ENCODE measurements around the gene STK17A.

STK17A gene

GRCh38 chr7:43582503-43583423, at the start of gene STK17A:
Gene STK17A (plus strand): TSS chr7:43583108. CDS start chr7:43583244, 136 bp downstream.
- TF ChIP-seq HDGF (IDR thresholded peaks at IDR 0.05; ENCODE audit: borderline replicate concordance) (no peak), SP1 (IDR thresholded peaks at IDR 0.05) (peak; percentile 99), FOXA1 (IDR thresholded peaks at IDR 0.05) (no peak)
- POLR2A ChIA-PET = interaction anchor here (0.6 to 1.8 kb wide), 24 partner anchors 8 to 261 kb away, joined by 3 to 14 read pairs (median 4); partner anchors contain the start of genes BLVRA and COA1
- DNase-seq (ENCODE audit: extremely low spot score) = peak; percentile 94
- CTCF ChIA-PET = interaction anchor here (0.6 to 4.6 kb wide), 35 partner anchors 10 to 256 kb away, joined by 3 to 60 read pairs (median 4); partner anchors contain the start of gene COA1

- CTCF ChIA-PET = no interaction called here
- DNase-seq (ENCODE audit: extremely low spot score) = no peak
- POLR2A ChIA-PET = no interaction called here
- TF ChIP-seq BHLHE40 (IDR thresholded peaks at IDR 0.05; ENCODE audit: borderline replicate concordance) = no peak
- no peak for TF ChIP-seq ELF4 (IDR thresholded peaks at IDR 0.05)
- TF ChIP-seq FOXK2 (IDR thresholded peaks at IDR 0.05) = no peak
- TF ChIP-seq LEF1 (IDR thresholded peaks at IDR 0.05; ENCODE audit: borderline replicate concordance) = no peak
- TF ChIP-seq L3MBTL2 (conservative IDR thresholded peaks at IDR 0.05) = no peak
- no peak for TF ChIP-seq SP1 (IDR thresholded peaks at IDR 0.05)
- TF ChIP-seq HDGF (IDR thresholded peaks at IDR 0.05; ENCODE audit: borderline replicate concordance) = no peak
- no peak for TF ChIP-seq NFRKB (IDR thresholded peaks at IDR 0.05)
- no peak for TF ChIP-seq SUZ12 (IDR thresholded peaks at IDR 0.05)
- TF ChIP-seq TARDBP (IDR thresholded peaks at IDR 0.05) = no peak
- no peak for TF ChIP-seq ZNF384 (IDR thresholded peaks at IDR 0.05)
- TF ChIP-seq FOXA1 (IDR thresholded peaks at IDR 0.05) = no peak
- TF ChIP-seq ARNT (IDR thresholded peaks at IDR 0.05) = no peak
- no peak for TF ChIP-seq FOXM1 (IDR thresholded peaks at IDR 0.05; ENCODE audit: borderline replicate concordance)
- TF ChIP-seq PKNOX1 (IDR thresholded peaks at IDR 0.05) = no peak
These were observed 49.0 kb upstream of the STK17A start for GRCh38 chr7:43533801-43534479.

GRCh38 chr7:43535031-43535451, 47.9 kb upstream of the STK17A start:
- DNase-seq (ENCODE audit: extremely low spot score) = no peak

GRCh38 chr7:43535810-43536585, 46.9 kb upstream of the STK17A start:
- TF ChIP-seq FOXM1 (IDR thresholded peaks at IDR 0.05; ENCODE audit: borderline replicate concordance) (no peak), BHLHE40 (IDR thresholded peaks at IDR 0.05; ENCODE audit: borderline replicate concordance) (no peak), ZNF384 (IDR thresholded peaks at IDR 0.05) (no peak), ELF4 (IDR thresholded peaks at IDR 0.05) (no peak)
- CTCF ChIA-PET = no interaction called here
- POLR2A ChIA-PET = no interaction called here
- no peak for DNase-seq (ENCODE audit: extremely low spot score)

More at GRCh38 chr7:43535031-43535451, 47.9 kb upstream of the STK17A start:
- POLR2A ChIA-PET = no interaction called here
- CTCF ChIA-PET = no interaction called here
- no peak for TF ChIP-seq FOXK2 (IDR thresholded peaks at IDR 0.05)

GRCh38 chr7:43536773-43537172, 46.1 kb upstream of the STK17A start:
- no peak for DNase-seq (ENCODE audit: extremely low spot score)
- TF ChIP-seq SUZ12 (IDR thresholded peaks at IDR 0.05) = no peak
- ChIA-PET POLR2A (no interaction called here), CTCF (interaction anchor here (0.6 kb wide), 1 partner anchor 38 kb away, joined by 3 read pairs; no protein-coding TSS in a partner anchor)

- TF ChIP-seq PKNOX1 (IDR thresholded peaks at IDR 0.05) (no peak), SUZ12 (IDR thresholded peaks at IDR 0.05) (no peak), ZNF384 (IDR thresholded peaks at IDR 0.05) (no peak), LEF1 (IDR thresholded peaks at IDR 0.05; ENCODE audit: borderline replicate concordance) (no peak), ELF4 (IDR thresholded peaks at IDR 0.05) (no peak), CTBP1 (IDR thresholded peaks at IDR 0.05; ENCODE audit: borderline replicate concordance) (no peak), HDGF (IDR thresholded peaks at IDR 0.05; ENCODE audit: borderline replicate concordance) (no peak), NFRKB (IDR thresholded peaks at IDR 0.05) (no peak), SP1 (IDR thresholded peaks at IDR 0.05) (no peak), L3MBTL2 (conservative IDR thresholded peaks at IDR 0.05) (no peak), ARNT (IDR thresholded peaks at IDR 0.05) (no peak), TARDBP (IDR thresholded peaks at IDR 0.05) (no peak), FOXM1 (IDR thresholded peaks at IDR 0.05; ENCODE audit: borderline replicate concordance) (no peak)
- POLR2A ChIA-PET = no interaction called here
- no peak for DNase-seq (ENCODE audit: extremely low spot score)
- CTCF ChIA-PET = interaction anchor here (0.6 kb wide), 1 partner anchor 162 kb away, joined by 3 read pairs; no protein-coding TSS in a partner anchor
These were observed 45.0 kb upstream of the STK17A start for GRCh38 chr7:43537765-43538403.

All from HEK293T (cell line).